Vagina (tissue), 2 donors: ENCODE measurements around the gene BTNL3. TPM values are rescaled to one million over a fixed set of nuclear protein-coding genes. Genes with fewer than 3 reads are reported as not detected.

Experiments used
- DNase-seq, 2 donors: peaks; one replicate each; pipeline ENCODE4 v3.0.0-alpha.2; 2017; ENCODE audit errors: extremely low spot score in 2 of 2
- H3K27ac ChIP-seq: fragments of 200-600 bp; sonication (generic); one replicate; pipeline ENCODE4 v1.5.1; 2019
- H3K27me3 ChIP-seq: fragments of 200-600 bp; sonication (generic); one replicate; pipeline ENCODE4 v1.5.1; 2019
- H3K36me3 ChIP-seq, 2 donors: fragments of 200-600 bp; sonication (generic); one replicate each; pipeline ENCODE4 v1.5.1; 2017 to 2019
- H3K4me1 ChIP-seq: fragments of 200-600 bp; sonication (generic); one replicate; pipeline ENCODE4 v1.5.1; 2019
- H3K4me3 ChIP-seq, 2 donors: fragments of 200-600 bp; sonication (generic); 1 replicate in 1 of 2; 2 replicates in 1 of 2; pipeline ENCODE4 v1.5.1; 2016 to 2019
- H3K9me3 ChIP-seq: fragments of 200-600 bp; sonication (generic); one replicate; pipeline ENCODE4 v1.5.1; 2019
- CTCF ChIP-seq, 3 experiments: fragments of 450-650 bp in 2 of 3; fragments of 200-600 bp in 1 of 3; sonication (generic) in 1 of 3; IDR thresholded peaks; one replicate each; pipeline ENCODE4 v1.5.1; 2017 to 2019; ENCODE audit warnings: antibody characterized with exemption in 3 of 3, mild to moderate bottlenecking in 2 of 3, moderate library complexity in 2 of 3
- POLR2A ChIP-seq, 2 donors: fragments of 450-650 bp; IDR thresholded peaks; one replicate each; pipeline ENCODE4 v1.6.1; 2017; ENCODE audit warnings: antibody characterized with exemption in 2 of 2, mild to moderate bottlenecking in 2 of 2, moderate library complexity in 2 of 2
- POLR2AphosphoS5 ChIP-seq, 2 donors: sonication (generic); formaldehyde crosslinking; IDR thresholded peaks; one replicate each; pipeline ENCODE4 v1.9.0; 2017; ENCODE audit warnings: antibody characterized with exemption in 2 of 2, mild to moderate bottlenecking in 2 of 2, low read depth in 1 of 2; ENCODE audit not compliant: insufficient read depth in 1 of 2
- intact Hi-C: fragments of 100-400 bp; cut with DNase I; formaldehyde crosslinking; loops from one replicate; pipeline ENCODE4 v1.15.1; 2023
- total RNA-seq: library from RNA; depleted of rRNA; stranded (reverse); fragments of >200 nt; gene quantifications from one replicate; pipeline ENCODE4 v1.2.3, GENCODE V29; 2016

Gene BTNL3
- total RNA-seq, 1 donor from 2014 or later, result not detected

GRCh38 chr5:181047288-181047687 is 58.6 kb downstream of the BTNL3 start:
- Histone ChIP-seq H3K9me3 (no peaks in the 10 kb centered on the region), H3K4me1 (peaks cover 3% of the 10 kb centered on the region), H3K4me3 (no peak overlapping the region), H3K36me3 (no peaks in the 10 kb centered on the region), H3K27ac (no peak overlapping the region), H3K27me3 (no peaks in the 10 kb centered on the region)
- no peak for DNase-seq
- no peak for TF ChIP-seq POLR2AphosphoS5 (IDR thresholded peaks at IDR 0.05; ENCODE audit: insufficient read depth in 1 of 2, low read depth in 1 of 2)
- no peak for TF ChIP-seq POLR2A (IDR thresholded peaks at IDR 0.05)
- TF ChIP-seq CTCF (IDR thresholded peaks at IDR 0.05), result no peak
- intact Hi-C loops, result no loop called here

GRCh38 chr5:181047921-181048320 is 59.3 kb downstream of the BTNL3 start:
- H3K4me1 ChIP-seq, result peaks cover 7% of the 10 kb centered on the region
- no peaks in the 10 kb centered on the region for H3K36me3 ChIP-seq
- no peak overlapping the region for H3K4me3 ChIP-seq
- intact Hi-C loops, result no loop called here
- H3K27me3 ChIP-seq, result no peaks in the 10 kb centered on the region
- H3K9me3 ChIP-seq, result no peaks in the 10 kb centered on the region
- TF ChIP-seq POLR2AphosphoS5 (IDR thresholded peaks at IDR 0.05; ENCODE audit: insufficient read depth in 1 of 2, low read depth in 1 of 2) (no peak), CTCF (IDR thresholded peaks at IDR 0.05) (no peak), POLR2A (IDR thresholded peaks at IDR 0.05) (no peak)
- H3K27ac ChIP-seq, result no peak overlapping the region
- DNase-seq, result peak; percentile 70 to 77

GRCh38 chr5:181050016-181050415 is 61.4 kb downstream of the BTNL3 start:
- Histone ChIP-seq H3K9me3 (no peaks in the 10 kb centered on the region), H3K4me3 (no peak overlapping the region), H3K4me1 (peaks cover 18% of the 10 kb centered on the region), H3K27me3 (peaks cover 9% of the 10 kb centered on the region), H3K36me3 (no peaks in the 10 kb centered on the region), H3K27ac (no peak overlapping the region)
- peak in 1 of 2 donors; percentile 47 for DNase-seq
- TF ChIP-seq POLR2A (IDR thresholded peaks at IDR 0.05) (no peak), CTCF (IDR thresholded peaks at IDR 0.05) (no peak), POLR2AphosphoS5 (IDR thresholded peaks at IDR 0.05; ENCODE audit: insufficient read depth in 1 of 2, low read depth in 1 of 2) (no peak)
- intact Hi-C loops, result no loop called here

- intact Hi-C loops, result no loop called here
- peak overlapping the region; percentile 49 to 58 for H3K4me3 ChIP-seq
- peaks cover 18% of the 10 kb centered on the region for H3K4me1 ChIP-seq
- H3K9me3 ChIP-seq, result no peaks in the 10 kb centered on the region
- no peak overlapping the region for H3K27ac ChIP-seq
- DNase-seq, result no peak
- TF ChIP-seq CTCF (IDR thresholded peaks at IDR 0.05) (peak in 1 of 3 experiments; percentile 3), POLR2AphosphoS5 (IDR thresholded peaks at IDR 0.05; ENCODE audit: insufficient read depth in 1 of 2, low read depth in 1 of 2) (no peak)
- H3K36me3 ChIP-seq, result no peaks in the 10 kb centered on the region
- H3K27me3 ChIP-seq, result peaks cover 9% of the 10 kb centered on the region
Measured at GRCh38 chr5:181051841-181052671, 63.4 kb downstream of the BTNL3 start.
